ENCODE measurements around the gene GAREM1.
"Not testable (repeated sequence)": the region's sequence is repeated elsewhere in the genome, so short reads cannot be mapped to it uniquely, and the experiment has no call there.

GAREM1 gene

DNA sequence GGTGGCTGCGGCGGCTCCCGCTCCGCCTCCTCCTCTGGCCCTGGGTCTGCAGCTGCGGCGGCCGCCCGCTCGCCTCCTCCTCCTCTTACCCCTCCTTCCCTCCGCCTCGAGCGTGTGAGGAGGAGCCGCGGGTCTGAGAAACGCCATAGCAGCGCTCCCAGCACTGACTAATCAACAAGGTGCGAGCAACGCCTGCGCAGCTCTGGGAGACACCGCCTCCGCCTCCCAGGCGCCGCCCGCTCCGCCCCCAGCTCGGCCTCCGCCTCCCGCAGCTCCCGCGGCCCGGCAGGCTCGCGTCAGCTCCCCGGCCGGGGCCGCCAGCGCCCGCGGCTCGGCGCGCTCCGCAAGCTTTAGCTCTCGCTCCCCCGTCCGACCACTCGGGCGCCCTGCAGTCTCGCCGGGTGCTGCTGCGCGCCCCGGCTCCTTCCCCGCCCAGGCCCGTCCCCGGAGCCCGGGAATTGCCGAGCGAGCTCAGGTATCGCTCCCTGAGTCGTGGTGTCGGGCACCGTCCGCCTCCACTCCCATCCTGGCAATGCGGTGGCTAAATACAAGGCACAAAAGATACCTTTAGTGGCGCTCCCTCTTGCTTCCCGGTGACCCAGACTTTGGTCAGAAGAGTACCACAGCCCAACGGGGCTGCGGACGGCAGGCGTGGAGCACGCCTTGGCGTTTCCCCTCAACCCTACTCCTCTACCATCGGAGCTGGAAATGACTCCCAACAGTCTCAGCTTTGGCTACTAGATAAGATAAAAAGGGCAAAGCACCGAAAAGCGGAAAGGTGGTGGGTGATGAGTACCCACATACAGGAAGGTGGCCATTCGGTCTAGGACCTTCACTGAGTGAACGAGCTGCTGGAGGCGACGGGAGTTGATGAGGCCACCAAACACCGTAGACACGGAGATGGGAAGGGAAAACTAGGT is at the start of gene GAREM1:
GAREM1 (minus strand) TSS at position 169 of the 920 bp plus-strand sequence. CDS start 454 bp downstream, outside the sequence.
- peak; percentile 61 to 82 (median 69) for DNase-seq

GRCh38 chr18:32511147-32511546 is 40.5 kb upstream of the GAREM1 start:
- no peak for DNase-seq

DNA sequence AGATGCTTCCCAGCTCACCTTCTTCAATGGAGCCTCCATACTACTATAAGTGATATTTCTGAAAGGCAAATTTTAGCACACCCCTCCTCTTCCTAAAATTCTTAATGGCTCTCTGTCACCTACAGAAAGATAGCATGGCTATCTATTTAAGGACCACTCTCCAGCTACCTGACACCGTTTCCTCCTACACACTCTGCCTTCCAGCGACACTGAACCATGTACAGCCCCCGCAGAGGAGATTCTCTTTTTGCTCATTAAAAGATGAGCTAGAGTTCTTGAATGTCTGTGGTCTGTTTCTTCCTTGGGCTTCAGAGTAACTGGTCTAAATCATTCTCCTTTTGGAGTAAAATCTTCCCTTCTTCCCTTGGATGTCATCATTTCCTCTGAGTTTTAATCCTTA is 38.4 kb upstream of the GAREM1 start:
- DNase-seq: no peak

DNA sequence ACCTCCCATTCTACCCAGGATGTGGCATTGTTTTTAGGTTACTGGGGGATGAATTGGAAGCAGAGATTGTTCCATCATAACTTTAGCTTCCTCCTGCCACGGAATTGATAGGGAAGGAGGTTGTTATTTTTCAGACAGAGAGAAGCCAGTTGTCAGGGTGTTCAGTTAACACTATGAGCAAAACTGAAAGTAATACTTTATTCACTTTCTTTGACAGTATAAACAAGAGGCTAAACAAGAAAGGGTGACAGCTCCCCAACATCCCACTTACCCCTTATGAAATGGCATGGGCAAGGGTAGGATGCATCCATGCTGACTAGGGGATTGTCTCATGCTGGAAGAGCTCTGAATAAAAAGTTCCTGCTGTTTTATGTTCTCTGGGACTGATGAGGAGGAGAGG is 36.4 kb upstream of the GAREM1 start:
- DNase-seq: no peak

GRCh38 chr18:32502014-32502413 is 31.3 kb upstream of the GAREM1 start:
- DNase-seq: no peak

GRCh38 chr18:32501242-32501641 is 30.6 kb upstream of the GAREM1 start:
- DNase-seq: not testable (repeated sequence)

- no peak for DNase-seq
Observed at GRCh38 chr18:32483002-32483401, 12.3 kb upstream of the GAREM1 start.

GRCh38 chr18:32482117-32482516 is 11.4 kb upstream of the GAREM1 start:
- no peak for DNase-seq

GRCh38 chr18:32480581-32480980 is 9.9 kb upstream of the GAREM1 start:
- no peak for DNase-seq

DNA sequence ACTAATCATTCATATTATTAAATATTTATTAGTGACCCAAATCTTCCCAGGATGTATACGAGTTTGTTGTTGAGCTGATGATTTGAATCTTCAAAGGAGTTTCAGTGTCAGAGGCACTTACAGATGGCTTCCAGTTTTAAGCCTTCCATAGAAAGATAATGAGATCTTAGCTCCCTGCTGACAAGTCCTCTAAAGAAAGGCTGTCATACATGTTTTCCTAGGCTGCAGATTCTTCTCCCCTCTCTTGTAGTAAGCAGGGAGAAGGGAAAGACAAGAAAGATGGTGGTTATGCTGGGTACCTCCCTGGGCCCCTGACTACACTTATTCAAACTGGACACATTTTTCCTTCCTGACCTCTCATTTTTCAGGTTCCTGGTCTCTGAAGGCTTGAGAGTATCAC is 8.1 kb upstream of the GAREM1 start:
- no peak for DNase-seq

- DNase-seq: no peak
Observed at GRCh38 chr18:32478317-32478716, 7.6 kb upstream of the GAREM1 start.

GRCh38 chr18:32476106-32476505 is 5.4 kb upstream of the GAREM1 start:
- no peak for DNase-seq

DNA sequence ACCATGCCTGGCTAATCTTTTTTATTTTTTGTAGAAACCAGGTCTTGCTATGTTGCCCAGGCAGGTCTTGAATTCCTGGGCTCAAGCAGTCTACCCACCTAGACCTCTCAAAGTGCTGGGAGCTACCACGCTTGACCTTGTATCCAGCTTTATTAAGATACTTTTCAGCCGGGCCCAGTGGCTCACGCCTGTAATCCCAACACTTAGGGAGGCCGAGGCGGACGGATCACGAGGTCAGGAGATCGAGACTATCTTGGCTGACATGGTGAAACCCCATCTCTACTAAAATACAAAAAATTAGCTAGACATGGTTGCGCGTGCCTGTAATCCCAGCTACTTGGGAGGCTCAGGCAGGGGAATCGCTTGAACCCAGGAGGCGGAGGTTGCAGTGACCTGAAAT is 4.4 kb upstream of the GAREM1 start:
- DNase-seq: not testable (repeated sequence)

DNA sequence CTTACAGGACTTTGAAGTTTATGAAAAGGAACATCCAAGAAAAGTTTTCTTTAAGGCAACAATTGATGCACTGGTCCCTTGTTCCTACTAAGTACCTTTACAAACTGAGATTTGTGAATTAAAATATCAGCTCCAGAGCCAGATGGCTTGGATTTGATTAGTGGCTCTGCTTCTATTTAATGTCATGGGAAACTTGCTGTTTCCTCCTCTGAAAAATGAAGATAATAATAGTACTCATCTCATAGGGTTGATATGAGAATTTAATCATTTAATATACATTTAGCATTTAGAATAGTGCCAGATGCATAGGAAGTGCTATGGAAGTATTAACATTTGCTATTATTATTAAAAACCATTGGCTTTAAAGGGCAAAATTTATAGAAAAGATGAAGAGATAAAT is 2.6 kb upstream of the GAREM1 start:
- DNase-seq: no peak

DNA sequence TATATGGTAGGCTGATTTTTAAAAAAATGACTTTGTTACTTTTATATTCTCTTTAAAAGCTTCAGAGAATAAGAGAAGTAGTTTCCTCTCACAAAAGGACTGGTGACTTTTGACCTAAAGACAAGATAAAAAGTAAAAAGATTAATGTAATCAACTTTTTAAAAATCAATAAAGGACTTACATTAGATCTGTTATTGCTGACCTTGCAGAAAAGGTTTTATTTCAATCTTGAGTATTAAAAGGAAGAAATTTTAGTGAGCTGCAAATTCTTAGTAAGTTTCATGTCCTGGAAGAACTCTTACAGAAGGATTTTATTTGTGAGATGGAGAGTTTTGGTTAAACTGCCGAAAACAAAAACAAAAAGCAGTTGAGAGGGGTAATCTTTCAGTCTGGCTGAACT is 2.2 kb upstream of the GAREM1 start:
- DNase-seq: no peak

GRCh38 chr18:32470460-32470713 is 295 bp downstream of the GAREM1 start:
- DNase-seq: no peak

GRCh38 chr18:32469691-32470459 is 807 bp downstream of the GAREM1 start:
- peak in 2 of 6 experiments; percentile 6 for DNase-seq

GRCh38 chr18:32469190-32469651 is 1.5 kb downstream of the GAREM1 start:
- DNase-seq: peak in 1 of 6 experiments; percentile 22

GRCh38 chr18:32468147-32468845 is 2.4 kb downstream of the GAREM1 start:
- no peak for DNase-seq

DNA sequence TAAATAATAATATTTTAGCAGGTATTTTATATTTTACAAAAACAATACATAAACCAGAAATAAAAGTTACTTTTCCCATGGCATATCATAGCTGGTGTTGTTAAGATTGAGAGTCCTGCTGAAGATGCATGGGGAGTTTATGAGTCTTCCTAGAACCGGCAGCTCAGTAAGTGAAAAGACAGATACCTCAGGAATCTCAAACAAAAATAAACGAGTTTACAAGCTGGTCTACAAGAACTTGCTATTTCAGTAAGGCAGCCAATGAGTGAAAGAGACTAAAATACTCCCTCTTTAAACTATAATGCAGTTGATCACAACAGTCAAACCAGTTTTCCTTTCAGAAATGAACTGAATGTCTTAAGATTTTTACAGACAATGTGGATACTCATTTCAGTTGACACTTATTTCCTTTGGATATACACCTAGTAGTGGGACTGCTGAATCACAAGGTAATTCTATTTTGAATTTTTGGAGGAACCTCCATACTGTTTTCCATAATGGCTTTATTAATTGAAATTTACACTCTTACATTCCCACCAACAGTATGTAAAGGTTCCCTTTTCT is 8.9 kb downstream of the GAREM1 start:
- no peak for DNase-seq

DNA sequence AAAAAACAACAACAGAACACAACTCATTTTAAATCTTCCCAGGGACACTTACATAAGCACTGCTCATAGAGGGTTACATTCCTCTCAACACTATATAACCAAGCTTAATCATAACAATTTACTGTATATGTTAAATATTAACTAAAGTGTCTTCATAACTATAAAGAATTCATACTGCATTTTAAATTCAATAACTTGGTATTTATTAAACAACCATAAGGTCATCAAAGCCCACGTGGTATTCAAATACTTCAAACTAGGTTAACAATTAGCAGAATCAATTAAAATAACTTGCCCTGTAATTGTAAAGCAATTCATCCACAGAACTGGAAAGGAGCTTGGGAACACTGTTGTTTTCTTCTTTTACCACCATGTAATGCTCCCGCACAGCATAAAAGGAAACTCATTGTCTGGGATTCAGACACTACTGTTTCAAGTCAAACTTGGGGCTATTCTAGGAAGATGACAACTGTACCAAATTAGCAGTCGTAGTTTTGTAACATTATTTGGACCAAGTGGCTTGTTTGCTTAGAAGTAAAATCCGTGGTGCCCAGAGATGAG is 10.4 kb downstream of the GAREM1 start:
- DNase-seq: no peak

DNA sequence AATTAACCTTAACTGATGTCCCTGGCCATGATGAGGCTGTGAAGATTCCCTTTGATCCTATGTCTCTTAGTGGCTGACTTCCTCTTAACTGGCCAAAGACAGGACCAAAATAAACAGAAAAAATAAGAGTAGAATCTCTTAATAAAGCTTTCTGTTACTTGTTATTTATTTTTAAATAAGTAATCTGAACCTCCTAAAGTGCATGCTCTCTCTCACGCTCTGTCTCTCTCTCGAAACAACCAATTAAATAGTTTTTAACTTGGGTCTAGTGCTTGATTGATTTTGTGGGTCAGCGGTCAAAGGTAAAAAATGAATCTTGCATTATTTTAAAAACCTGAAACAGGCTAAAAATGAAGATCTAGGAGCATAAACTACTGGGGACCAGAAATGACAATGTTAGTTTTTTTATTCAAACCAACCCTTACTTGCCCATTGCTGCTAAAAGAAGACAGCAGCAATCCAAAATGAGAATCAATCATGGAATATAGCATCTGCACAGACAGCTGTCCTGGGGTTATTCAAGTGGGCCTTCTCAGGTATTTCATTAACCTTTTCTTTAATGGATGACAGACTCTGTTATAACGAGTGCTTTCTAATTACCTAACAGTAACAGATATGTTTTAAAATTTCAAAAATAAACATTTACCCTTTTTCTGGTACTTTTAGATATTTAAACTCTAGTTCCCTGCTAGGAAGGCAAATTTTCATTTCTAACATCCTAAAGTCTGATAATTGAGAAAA is 11.2 kb downstream of the GAREM1 start:
- no peak for DNase-seq
